ENCODE data around the gene MYH8.

MYH8 gene

GRCh38 chr17:10384175-10384574 lies 37.6 kb downstream of the MYH8 start:
- DNase-seq (ENCODE audit: low read depth, low spot score): no peak
- Histone ChIP-seq H3K27ac (ENCODE audit: low read length) (no peak overlapping the region), H3K4me1 (ENCODE audit: control insufficient read depth, insufficient read depth, low read length) (no peaks in the 10 kb centered on the region), H3K27me3 (ENCODE audit: control insufficient read depth, insufficient read depth, low read length) (no peaks in the 10 kb centered on the region), H3K4me3 (ENCODE audit: low read length) (no peak overlapping the region), H3K9me3 (ENCODE audit: control insufficient read depth, insufficient read depth, low read length) (no peaks in the 10 kb centered on the region), H3K36me3 (ENCODE audit: control insufficient read depth, insufficient read depth, low read length) (no peaks in the 10 kb centered on the region)
- WGBS (ENCODE audit: insufficient coverage, insufficient read length): no CpG with 5 or more reads among the region's 8 CpGs

GRCh38 chr17:10380631-10381408 lies 40.9 kb downstream of the MYH8 start:
- no peak overlapping the region for H3K4me3 ChIP-seq (ENCODE audit: low read length)
- WGBS (ENCODE audit: insufficient coverage, insufficient read length): no CpG with 5 or more reads among the region's 3 CpGs
- H3K27me3 ChIP-seq (ENCODE audit: control insufficient read depth, insufficient read depth, low read length): no peaks in the 10 kb centered on the region
- DNase-seq (ENCODE audit: low read depth, low spot score): no peak
- no peaks in the 10 kb centered on the region for H3K9me3 ChIP-seq (ENCODE audit: control insufficient read depth, insufficient read depth, low read length)
- H3K27ac ChIP-seq (ENCODE audit: low read length): no peak overlapping the region
- H3K36me3 ChIP-seq (ENCODE audit: control insufficient read depth, insufficient read depth, low read length): no peaks in the 10 kb centered on the region
- no peaks in the 10 kb centered on the region for H3K4me1 ChIP-seq (ENCODE audit: control insufficient read depth, insufficient read depth, low read length)

GRCh38 chr17:10372906-10373305 lies 48.8 kb downstream of the MYH8 start, which contains the start of gene MYH13:
Gene MYH13 (minus strand): TSS chr17:10373006. CDS start chr17:10364530, 8,476 bp downstream.
- no CpG with 5 or more reads among the region's 5 CpGs for WGBS (ENCODE audit: insufficient coverage, insufficient read length)

GRCh38 chr17:10370016-10370608 lies 51.6 kb downstream of the MYH8 start:
- DNase-seq (ENCODE audit: low read depth, low spot score): no peak
- Histone ChIP-seq H3K27ac (ENCODE audit: low read length) (no peak overlapping the region), H3K4me1 (ENCODE audit: control insufficient read depth, insufficient read depth, low read length) (no peaks in the 10 kb centered on the region), H3K4me3 (ENCODE audit: low read length) (no peak overlapping the region), H3K27me3 (ENCODE audit: control insufficient read depth, insufficient read depth, low read length) (no peaks in the 10 kb centered on the region), H3K9me3 (ENCODE audit: control insufficient read depth, insufficient read depth, low read length) (no peaks in the 10 kb centered on the region), H3K36me3 (ENCODE audit: control insufficient read depth, insufficient read depth, low read length) (no peaks in the 10 kb centered on the region)
- WGBS (ENCODE audit: insufficient coverage, insufficient read length): no CpG with 5 or more reads among the region's 7 CpGs

More at GRCh38 chr17:10372906-10373305, 48.8 kb downstream of the MYH8 start, which contains the start of gene MYH13:
- Histone ChIP-seq H3K4me1 (ENCODE audit: control insufficient read depth, insufficient read depth, low read length) (no peaks in the 10 kb centered on the region), H3K36me3 (ENCODE audit: control insufficient read depth, insufficient read depth, low read length) (no peaks in the 10 kb centered on the region), H3K4me3 (ENCODE audit: low read length) (no peak within 1 kb of the TSS), H3K27ac (ENCODE audit: low read length) (no peak within 1 kb of the TSS), H3K9me3 (ENCODE audit: control insufficient read depth, insufficient read depth, low read length) (no peaks in the 10 kb centered on the region), H3K27me3 (ENCODE audit: control insufficient read depth, insufficient read depth, low read length) (no peaks in the 10 kb centered on the region)
- DNase-seq (ENCODE audit: low read depth, low spot score): no peak

GRCh38 chr17:10369239-10369638 lies 52.5 kb downstream of the MYH8 start:
- H3K9me3 ChIP-seq (ENCODE audit: control insufficient read depth, insufficient read depth, low read length): no peaks in the 10 kb centered on the region
- H3K4me1 ChIP-seq (ENCODE audit: control insufficient read depth, insufficient read depth, low read length): no peaks in the 10 kb centered on the region
- no peak overlapping the region for H3K4me3 ChIP-seq (ENCODE audit: low read length)
- H3K27ac ChIP-seq (ENCODE audit: low read length): no peak overlapping the region
- no peak for DNase-seq (ENCODE audit: low read depth, low spot score)
- no CpG with 5 or more reads among the region's 1 CpG for WGBS (ENCODE audit: insufficient coverage, insufficient read length)
- H3K36me3 ChIP-seq (ENCODE audit: control insufficient read depth, insufficient read depth, low read length): no peaks in the 10 kb centered on the region
- H3K27me3 ChIP-seq (ENCODE audit: control insufficient read depth, insufficient read depth, low read length): no peaks in the 10 kb centered on the region

GRCh38 chr17:10368561-10368960 lies 53.2 kb downstream of the MYH8 start:
- DNase-seq (ENCODE audit: low read depth, low spot score): no peak
- no peaks in the 10 kb centered on the region for H3K9me3 ChIP-seq (ENCODE audit: control insufficient read depth, insufficient read depth, low read length)

GRCh38 chr17:10360578-10360977 lies 61.2 kb downstream of the MYH8 start:
- Histone ChIP-seq H3K4me3 (ENCODE audit: low read length) (no peak overlapping the region), H3K36me3 (ENCODE audit: control insufficient read depth, insufficient read depth, low read length) (no peaks in the 10 kb centered on the region), H3K4me1 (ENCODE audit: control insufficient read depth, insufficient read depth, low read length) (no peaks in the 10 kb centered on the region), H3K27me3 (ENCODE audit: control insufficient read depth, insufficient read depth, low read length) (no peaks in the 10 kb centered on the region), H3K27ac (ENCODE audit: low read length) (no peak overlapping the region), H3K9me3 (ENCODE audit: control insufficient read depth, insufficient read depth, low read length) (no peaks in the 10 kb centered on the region)
- no peak for DNase-seq (ENCODE audit: low read depth, low spot score)

More at GRCh38 chr17:10368561-10368960, 53.2 kb downstream of the MYH8 start:
- H3K27me3 ChIP-seq (ENCODE audit: control insufficient read depth, insufficient read depth, low read length): no peaks in the 10 kb centered on the region
- H3K27ac ChIP-seq (ENCODE audit: low read length): no peak overlapping the region
- H3K4me3 ChIP-seq (ENCODE audit: low read length): no peak overlapping the region
- whole genome bisulfite sequencing (ENCODE audit: insufficient coverage, insufficient read length): no CpG with 5 or more reads among the region's 3 CpGs
- no peaks in the 10 kb centered on the region for H3K36me3 ChIP-seq (ENCODE audit: control insufficient read depth, insufficient read depth, low read length)
- H3K4me1 ChIP-seq (ENCODE audit: control insufficient read depth, insufficient read depth, low read length): no peaks in the 10 kb centered on the region

GRCh38 chr17:10357768-10358167 lies 64.0 kb downstream of the MYH8 start:
- Histone ChIP-seq H3K4me3 (ENCODE audit: low read length) (no peak overlapping the region), H3K27ac (ENCODE audit: low read length) (no peak overlapping the region), H3K4me1 (ENCODE audit: control insufficient read depth, insufficient read depth, low read length) (no peaks in the 10 kb centered on the region), H3K9me3 (ENCODE audit: control insufficient read depth, insufficient read depth, low read length) (no peaks in the 10 kb centered on the region), H3K36me3 (ENCODE audit: control insufficient read depth, insufficient read depth, low read length) (no peaks in the 10 kb centered on the region), H3K27me3 (ENCODE audit: control insufficient read depth, insufficient read depth, low read length) (no peaks in the 10 kb centered on the region)
- peak; percentile 29 for DNase-seq (ENCODE audit: low read depth, low spot score)
- no CpG with 5 or more reads among the region's 4 CpGs for WGBS (ENCODE audit: insufficient coverage, insufficient read length)

- Histone ChIP-seq H3K4me3 (ENCODE audit: low read length) (no peak overlapping the region), H3K27me3 (ENCODE audit: control insufficient read depth, insufficient read depth, low read length) (no peaks in the 10 kb centered on the region), H3K4me1 (ENCODE audit: control insufficient read depth, insufficient read depth, low read length) (no peaks in the 10 kb centered on the region), H3K36me3 (ENCODE audit: control insufficient read depth, insufficient read depth, low read length) (no peaks in the 10 kb centered on the region), H3K9me3 (ENCODE audit: control insufficient read depth, insufficient read depth, low read length) (no peaks in the 10 kb centered on the region), H3K27ac (ENCODE audit: low read length) (no peak overlapping the region)
- WGBS (ENCODE audit: insufficient coverage, insufficient read length): no CpG with 5 or more reads among the region's 9 CpGs
- no peak for DNase-seq (ENCODE audit: low read depth, low spot score)
These were observed 67.1 kb downstream of the MYH8 start for GRCh38 chr17:10354651-10355050.

- 0 out of 2 replicates have a peak overlapping the region, but pooled peaks have one; percentile 8 for H3K4me3 ChIP-seq (ENCODE audit: low read length)
- no peak for DNase-seq (ENCODE audit: low read depth, low spot score)
- no peaks in the 10 kb centered on the region for H3K27me3 ChIP-seq (ENCODE audit: control insufficient read depth, insufficient read depth, low read length)
These were observed 68.9 kb downstream of the MYH8 start for GRCh38 chr17:10352893-10353292.

GRCh38 chr17:10349403-10349802 lies 72.3 kb downstream of the MYH8 start:
- Histone ChIP-seq H3K4me1 (ENCODE audit: control insufficient read depth, insufficient read depth, low read length) (no peaks in the 10 kb centered on the region), H3K27ac (ENCODE audit: low read length) (no peak overlapping the region), H3K4me3 (ENCODE audit: low read length) (no peak overlapping the region), H3K9me3 (ENCODE audit: control insufficient read depth, insufficient read depth, low read length) (no peaks in the 10 kb centered on the region), H3K27me3 (ENCODE audit: control insufficient read depth, insufficient read depth, low read length) (no peaks in the 10 kb centered on the region), H3K36me3 (ENCODE audit: control insufficient read depth, insufficient read depth, low read length) (no peaks in the 10 kb centered on the region)
- WGBS (ENCODE audit: insufficient coverage, insufficient read length): no CpG with 5 or more reads among the region's 1 CpG
- DNase-seq (ENCODE audit: low read depth, low spot score): no peak

More at GRCh38 chr17:10352893-10353292, 68.9 kb downstream of the MYH8 start:
- Histone ChIP-seq H3K36me3 (ENCODE audit: control insufficient read depth, insufficient read depth, low read length) (no peaks in the 10 kb centered on the region), H3K9me3 (ENCODE audit: control insufficient read depth, insufficient read depth, low read length) (no peaks in the 10 kb centered on the region), H3K27ac (ENCODE audit: low read length) (no peak overlapping the region), H3K4me1 (ENCODE audit: control insufficient read depth, insufficient read depth, low read length) (no peaks in the 10 kb centered on the region)
